Trophoblast cell (in vitro differentiated cells and primary cell): ENCODE results near the gene HPS3.
A peak's percentile ranks its signal among the peaks of the same experiment; 100 is the strongest.

Experiments used
- DNase-seq, 2 donors: peaks; one replicate each; pipeline ENCODE4 v3.0.0-alpha.2; 2016
- H2AFZ ChIP-seq: 2 replicates; pipeline ENCODE4 v1.6.1; 2013; ENCODE audit warnings: low read length, moderate library complexity, mild to moderate bottlenecking; ENCODE audit not compliant: insufficient read depth, poor library complexity
- H2AK5ac ChIP-seq: 2 replicates; pipeline ENCODE4 v1.6.1; 2013; ENCODE audit warnings: mild to moderate bottlenecking, low read length
- H2BK120ac ChIP-seq: 2 replicates; pipeline ENCODE4 v1.6.1; 2013; ENCODE audit warnings: low read length, mild to moderate bottlenecking, moderate library complexity; ENCODE audit not compliant: insufficient read depth, poor library complexity
- H2BK12ac ChIP-seq: 2 replicates; pipeline ENCODE4 v1.6.1; 2013; ENCODE audit warnings: mild to moderate bottlenecking, low read length, moderate library complexity
- H2BK5ac ChIP-seq: 2 replicates; pipeline ENCODE4 v1.6.1; 2013; ENCODE audit warnings: low read length, low read depth, moderate library complexity, mild to moderate bottlenecking; ENCODE audit not compliant: poor library complexity
- H3K14ac ChIP-seq: 2 replicates; pipeline ENCODE4 v1.6.1; 2013; ENCODE audit warnings: mild to moderate bottlenecking, low read length
- H3K18ac ChIP-seq: 2 replicates; pipeline ENCODE4 v1.6.1; 2013; ENCODE audit warnings: mild to moderate bottlenecking, low read length
- H3K23ac ChIP-seq: 2 replicates; pipeline ENCODE4 v1.6.1; 2013; ENCODE audit warnings: low read length
- H3K27ac ChIP-seq: 2 replicates; pipeline ENCODE4 v1.5.1; 2013; ENCODE audit warnings: low read depth, mild to moderate bottlenecking, inconsistent platforms, low read length, moderate library complexity
- H3K27me3 ChIP-seq: 2 replicates; pipeline ENCODE4 v1.6.1; 2013; ENCODE audit warnings: inconsistent platforms, mild to moderate bottlenecking, low read length, moderate library complexity; ENCODE audit not compliant: insufficient read depth
- H3K36me3 ChIP-seq, 2 experiments: 1 replicate in 1 of 2; 2 replicates in 1 of 2; pipeline ENCODE4 v1.6.1; 2013; ENCODE audit warnings: low read length in 2 of 2, mild to moderate bottlenecking in 2 of 2, moderate library complexity in 1 of 2; ENCODE audit not compliant: insufficient read depth in 2 of 2, control insufficient read depth in 1 of 2
- H3K4ac ChIP-seq: 2 replicates; pipeline ENCODE4 v1.6.1; 2013; ENCODE audit warnings: low read depth, mild to moderate bottlenecking, low read length, moderate library complexity
- H3K4me1 ChIP-seq, 2 experiments: 1 replicate in 1 of 2; 2 replicates in 1 of 2; pipeline ENCODE4 v1.6.1; 2013; ENCODE audit warnings: low read length in 2 of 2, mild to moderate bottlenecking in 2 of 2, moderate library complexity in 1 of 2; ENCODE audit not compliant: insufficient read depth in 2 of 2, control insufficient read depth in 1 of 2
- H3K4me2 ChIP-seq: 2 replicates; pipeline ENCODE4 v1.6.1; 2013; ENCODE audit warnings: inconsistent platforms, mild to moderate bottlenecking, low read length, moderate library complexity
- H3K4me3 ChIP-seq: 2 replicates; pipeline ENCODE4 v1.5.1; 2013; ENCODE audit warnings: mild to moderate bottlenecking, low read depth, low read length, inconsistent platforms
- H3K79me1 ChIP-seq: one replicate; pipeline ENCODE4 v1.6.1; 2013; ENCODE audit warnings: low read length
- H3K79me2 ChIP-seq: 2 replicates; pipeline ENCODE4 v1.6.1; 2013; ENCODE audit warnings: low read length, mild to moderate bottlenecking; ENCODE audit not compliant: control insufficient read depth, insufficient read depth, poor library complexity
- H3K9ac ChIP-seq: 2 replicates; pipeline ENCODE4 v1.6.1; 2013; ENCODE audit warnings: mild to moderate bottlenecking, low read length
- H3K9me3 ChIP-seq: 2 replicates; pipeline ENCODE4 v1.6.1; 2013; ENCODE audit warnings: low read depth, mild to moderate bottlenecking, control low read depth, inconsistent platforms, low read length; ENCODE audit not compliant: insufficient read depth
- H4K12ac ChIP-seq: 2 replicates; pipeline ENCODE4 v1.6.1; 2013; ENCODE audit warnings: low read depth, mild to moderate bottlenecking, low read length, moderate library complexity
- H4K8ac ChIP-seq: 2 replicates; pipeline ENCODE4 v1.6.1; 2013; ENCODE audit warnings: low read depth, mild to moderate bottlenecking, low read length, moderate library complexity
- H4K91ac ChIP-seq: one replicate; pipeline ENCODE4 v1.6.1; 2013; ENCODE audit warnings: low read depth, mild to moderate bottlenecking, low read length, moderate library complexity
- WGBS: extraction: QIAGEN DNeasy Blood & Tissue Kit; methylation state at CpG from one replicate; pipeline ENCODE4 v1.1.7; 2013; ENCODE audit warnings: missing lambda C conversion rate; ENCODE audit not compliant: insufficient read length, insufficient coverage; ENCODE audit errors: extremely low coverage; 5-methylcytosine and 5-hydroxymethylcytosine counted together

Gene HPS3

GRCh38 chr3:149207475-149207874 is 78.0 kb downstream of the HPS3 start:
- H3K4me1 ChIP-seq, result no peaks in the 10 kb centered on the region
- H3K18ac ChIP-seq, result no peak overlapping the region
- no peak overlapping the region for H4K8ac ChIP-seq
- no peak overlapping the region for H2BK5ac ChIP-seq
- H4K91ac ChIP-seq, result peak overlapping the region; percentile 47
- no peak overlapping the region for H3K23ac ChIP-seq
- peak overlapping the region; percentile 72 for H2BK120ac ChIP-seq
- H3K79me1 ChIP-seq, result peaks cover 2% of the 10 kb centered on the region
- H2AFZ ChIP-seq, result no peak overlapping the region
- no peaks in the 10 kb centered on the region for H3K27me3 ChIP-seq
- no peak overlapping the region for H4K12ac ChIP-seq
- no peaks in the 10 kb centered on the region for H3K36me3 ChIP-seq
- no peaks in the 10 kb centered on the region for H3K9me3 ChIP-seq
- no CpG with 5 or more reads among the region's 2 CpGs for WGBS
- no peak overlapping the region for H3K9ac ChIP-seq
- peak in 1 of 2 donors; percentile 51 for DNase-seq
- no peak overlapping the region for H3K27ac ChIP-seq
- no peak overlapping the region for H3K4me2 ChIP-seq
- peak overlapping the region; percentile 66 for H3K14ac ChIP-seq
- H2BK12ac ChIP-seq, result peak overlapping the region; percentile 91
- no peak overlapping the region for H3K4ac ChIP-seq
- no peaks in the 10 kb centered on the region for H3K79me2 ChIP-seq
- no peak overlapping the region for H3K4me3 ChIP-seq
- H2AK5ac ChIP-seq, result peak overlapping the region; percentile 46

- H4K12ac ChIP-seq, result no peak overlapping the region
- H3K4me2 ChIP-seq, result no peak overlapping the region
- H3K18ac ChIP-seq, result no peak overlapping the region
- H3K79me1 ChIP-seq, result peaks cover 2% of the 10 kb centered on the region
- H4K8ac ChIP-seq, result no peak overlapping the region
- peak overlapping the region; percentile 30 for H2BK120ac ChIP-seq
- no peak overlapping the region for H2BK12ac ChIP-seq
- H2BK5ac ChIP-seq, result no peak overlapping the region
- H4K91ac ChIP-seq, result no peak overlapping the region
- no peaks in the 10 kb centered on the region for H3K36me3 ChIP-seq
- H3K4ac ChIP-seq, result no peak overlapping the region
- H3K4me1 ChIP-seq, result no peaks in the 10 kb centered on the region
- no peaks in the 10 kb centered on the region for H3K27me3 ChIP-seq
- H3K9ac ChIP-seq, result no peak overlapping the region
- H2AFZ ChIP-seq, result no peak overlapping the region
- H3K14ac ChIP-seq, result no peak overlapping the region
- no peaks in the 10 kb centered on the region for H3K9me3 ChIP-seq
- no CpG with 5 or more reads among the region's 4 CpGs for WGBS
- H2AK5ac ChIP-seq, result no peak overlapping the region
- H3K79me2 ChIP-seq, result no peaks in the 10 kb centered on the region
- peak overlapping the region; percentile 59 for H3K27ac ChIP-seq
- H3K23ac ChIP-seq, result no peak overlapping the region
- DNase-seq, result peak; percentile 20 to 76
- H3K4me3 ChIP-seq, result no peak overlapping the region
Observed at GRCh38 chr3:149209431-149209830, 80.0 kb downstream of the HPS3 start.

GRCh38 chr3:149212386-149212785 is 82.9 kb downstream of the HPS3 start:
- H3K27ac ChIP-seq, result no peak overlapping the region
- H3K23ac ChIP-seq, result no peak overlapping the region
- no peak overlapping the region for H3K18ac ChIP-seq
- H3K4me3 ChIP-seq, result no peak overlapping the region
- no peak overlapping the region for H3K4ac ChIP-seq
- no peaks in the 10 kb centered on the region for H3K9me3 ChIP-seq
- H2BK12ac ChIP-seq, result no peak overlapping the region
- H2AK5ac ChIP-seq, result no peak overlapping the region
- no peaks in the 10 kb centered on the region for H3K27me3 ChIP-seq
- no peak overlapping the region for H2BK120ac ChIP-seq
- H3K79me2 ChIP-seq, result no peaks in the 10 kb centered on the region
- H3K4me1 ChIP-seq, result no peaks in the 10 kb centered on the region
- peaks cover 2% of the 10 kb centered on the region for H3K79me1 ChIP-seq
- H3K9ac ChIP-seq, result no peak overlapping the region
- H4K8ac ChIP-seq, result no peak overlapping the region
- H3K36me3 ChIP-seq, result no peaks in the 10 kb centered on the region
- no peak overlapping the region for H4K12ac ChIP-seq
- no peak overlapping the region for H3K14ac ChIP-seq
- H2AFZ ChIP-seq, result no peak overlapping the region
- DNase-seq, result peak in 1 of 2 donors; percentile 48
- H3K4me2 ChIP-seq, result no peak overlapping the region
- WGBS, result no CpG with 5 or more reads among the region's 1 CpG
- H4K91ac ChIP-seq, result no peak overlapping the region
- H2BK5ac ChIP-seq, result no peak overlapping the region

GRCh38 chr3:149214702-149215101 is 85.3 kb downstream of the HPS3 start:
- no peak overlapping the region for H2AFZ ChIP-seq
- H2BK5ac ChIP-seq, result no peak overlapping the region
- H3K23ac ChIP-seq, result no peak overlapping the region
- no peak overlapping the region for H4K91ac ChIP-seq
- H3K14ac ChIP-seq, result no peak overlapping the region
- H4K12ac ChIP-seq, result no peak overlapping the region
- no peak for DNase-seq
- no peaks in the 10 kb centered on the region for H3K79me2 ChIP-seq
- no peaks in the 10 kb centered on the region for H3K27me3 ChIP-seq
- no peak overlapping the region for H3K9ac ChIP-seq
- no peak overlapping the region for H3K4me3 ChIP-seq
- no peak overlapping the region for H3K4ac ChIP-seq
- H3K27ac ChIP-seq, result no peak overlapping the region
- no peak overlapping the region for H3K4me2 ChIP-seq
- H3K4me1 ChIP-seq, result no peaks in the 10 kb centered on the region
- H3K9me3 ChIP-seq, result no peaks in the 10 kb centered on the region
- no peaks in the 10 kb centered on the region for H3K79me1 ChIP-seq
- no CpG with 5 or more reads among the region's 1 CpG for WGBS
- H2BK12ac ChIP-seq, result no peak overlapping the region
- no peaks in the 10 kb centered on the region for H3K36me3 ChIP-seq
- H4K8ac ChIP-seq, result no peak overlapping the region
- H2AK5ac ChIP-seq, result no peak overlapping the region
- no peak overlapping the region for H2BK120ac ChIP-seq
- H3K18ac ChIP-seq, result no peak overlapping the region
